Measurements from ENCODE around the gene TOP1. TPM values are rescaled to one million over a fixed set of nuclear protein-coding genes. Genes with fewer than 3 reads are reported as not detected.

Gene TOP1
- total RNA-seq, 1 experiment from 2014 or later = 125 TPM

DNA sequence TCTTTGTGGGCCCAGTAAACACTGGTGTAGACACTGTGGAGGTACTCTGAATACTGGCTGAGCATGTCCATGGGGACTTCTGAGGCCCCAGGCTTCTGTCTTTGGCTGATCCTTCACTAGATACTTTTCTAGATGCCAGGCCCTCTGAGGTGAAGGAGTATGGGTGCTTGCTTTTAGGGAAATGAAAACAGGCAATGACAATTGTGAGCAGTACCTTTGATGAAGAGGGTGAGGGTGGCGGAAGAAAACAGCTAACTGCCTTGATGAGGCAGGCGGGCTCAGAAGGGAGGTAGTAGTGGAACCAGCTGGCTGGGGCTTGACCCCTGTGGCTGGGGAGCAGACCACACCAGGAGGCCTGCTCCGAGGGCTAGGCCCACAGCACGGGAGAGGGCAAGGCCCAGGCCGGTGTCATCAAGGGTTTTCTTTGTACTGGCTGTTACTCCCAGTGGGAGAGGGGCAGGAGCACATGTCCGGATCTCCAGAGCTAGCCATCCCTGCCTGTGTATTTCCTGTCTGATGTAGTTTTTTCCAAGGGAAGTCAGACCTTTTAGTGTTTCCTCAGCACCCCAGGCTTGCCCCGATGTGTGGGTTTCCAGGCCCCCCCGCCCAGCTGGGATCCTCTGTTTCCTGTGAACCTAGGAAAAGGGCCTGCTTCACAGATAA, 112.7 kb downstream of the TOP1 start:
- intact Hi-C loops (cut with micrococcal nuclease; ENCODE audit: unreplicated experiment) = no loop called here
- no TSS peak for BruUV-seq (replicated peaks)
- DNase-seq (ENCODE audit: low spot score) = no peak
- Histone ChIP-seq H3K9me3 (ENCODE audit: low read depth, low read length, poor library complexity, severe bottlenecking) (no peaks in the 10 kb centered on the region), H3K27ac (ENCODE audit: low read depth, low read length, poor library complexity, severe bottlenecking) (peak overlapping the region; percentile 46), H3K27me3 (replicated peaks; ENCODE audit: insufficient read depth, low read depth, low read length, poor library complexity) (no peaks in the 10 kb centered on the region), H3K4me1 (ENCODE audit: insufficient read depth, low read length, poor library complexity, severe bottlenecking) (peaks cover 13% of the 10 kb centered on the region), H3K4me3 (ENCODE audit: low read depth, low read length, poor library complexity, severe bottlenecking) (no peak overlapping the region), H3K36me3 (ENCODE audit: insufficient read depth, low read length, poor library complexity, severe bottlenecking) (peaks cover 4% of the 10 kb centered on the region)
- no peak for TF ChIP-seq EZH2 (IDR thresholded peaks at IDR 0.05; ENCODE audit: borderline replicate concordance, low read depth, low read length, poor library complexity, severe bottlenecking)
- TF ChIP-seq, protein P1, sequence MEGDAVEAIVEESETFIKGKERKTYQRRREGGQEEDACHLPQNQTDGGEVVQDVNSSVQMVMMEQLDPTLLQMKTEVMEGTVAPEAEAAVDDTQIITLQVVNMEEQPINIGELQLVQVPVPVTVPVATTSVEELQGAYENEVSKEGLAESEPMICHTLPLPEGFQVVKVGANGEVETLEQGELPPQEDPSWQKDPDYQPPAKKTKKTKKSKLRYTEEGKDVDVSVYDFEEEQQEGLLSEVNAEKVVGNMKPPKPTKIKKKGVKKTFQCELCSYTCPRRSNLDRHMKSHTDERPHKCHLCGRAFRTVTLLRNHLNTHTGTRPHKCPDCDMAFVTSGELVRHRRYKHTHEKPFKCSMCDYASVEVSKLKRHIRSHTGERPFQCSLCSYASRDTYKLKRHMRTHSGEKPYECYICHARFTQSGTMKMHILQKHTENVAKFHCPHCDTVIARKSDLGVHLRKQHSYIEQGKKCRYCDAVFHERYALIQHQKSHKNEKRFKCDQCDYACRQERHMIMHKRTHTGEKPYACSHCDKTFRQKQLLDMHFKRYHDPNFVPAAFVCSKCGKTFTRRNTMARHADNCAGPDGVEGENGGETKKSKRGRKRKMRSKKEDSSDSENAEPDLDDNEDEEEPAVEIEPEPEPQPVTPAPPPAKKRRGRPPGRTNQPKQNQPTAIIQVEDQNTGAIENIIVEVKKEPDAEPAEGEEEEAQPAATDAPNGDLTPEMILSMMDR (conservative IDR thresholded peaks at IDR 0.05; ENCODE audit: low read depth, low read length) = no peak
- ChIA-PET POLR2A (ENCODE audit: low non-redundant PET) (no interaction called here), CTCF (no interaction called here)

DNA sequence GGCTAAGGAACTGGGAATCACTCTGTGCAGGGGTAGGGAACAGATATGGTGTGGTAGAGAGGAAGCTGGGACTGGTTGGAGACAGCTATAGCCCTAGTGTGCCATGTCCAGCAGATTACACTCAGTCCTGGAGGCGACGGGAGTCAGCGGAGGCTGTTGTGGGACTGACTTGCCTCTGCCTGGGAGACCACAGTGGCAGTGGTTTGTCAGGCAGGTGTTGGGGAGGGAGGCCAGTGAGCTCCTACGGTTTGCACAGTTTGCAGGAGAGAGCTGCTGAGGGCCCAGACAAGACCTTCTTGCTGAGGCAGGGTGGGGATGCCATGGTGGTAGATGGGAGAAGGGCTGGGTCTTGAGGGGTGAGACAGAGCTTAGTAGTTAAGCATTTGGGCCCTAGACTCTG, 113.6 kb downstream of the TOP1 start:
- H3K27ac ChIP-seq (ENCODE audit: low read depth, low read length, poor library complexity, severe bottlenecking) = no peak overlapping the region
- peaks cover 10% of the 10 kb centered on the region for H3K4me1 ChIP-seq (ENCODE audit: insufficient read depth, low read length, poor library complexity, severe bottlenecking)
- intact Hi-C loops (cut with micrococcal nuclease; ENCODE audit: unreplicated experiment) = no loop called here
- peaks cover 4% of the 10 kb centered on the region for H3K36me3 ChIP-seq (ENCODE audit: insufficient read depth, low read length, poor library complexity, severe bottlenecking)
- BruUV-seq (replicated peaks) = no TSS peak
- CTCF ChIA-PET = no interaction called here
- H3K27me3 ChIP-seq (replicated peaks; ENCODE audit: insufficient read depth, low read depth, low read length, poor library complexity) = no peaks in the 10 kb centered on the region
- POLR2A ChIA-PET (ENCODE audit: low non-redundant PET) = no interaction called here
- no peak for TF ChIP-seq EZH2 (IDR thresholded peaks at IDR 0.05; ENCODE audit: borderline replicate concordance, low read depth, low read length, poor library complexity, severe bottlenecking)
- TF ChIP-seq, protein P1 (conservative IDR thresholded peaks at IDR 0.05; ENCODE audit: low read depth, low read length) = no peak
- no peak for DNase-seq (ENCODE audit: low spot score)
- H3K9me3 ChIP-seq (ENCODE audit: low read depth, low read length, poor library complexity, severe bottlenecking) = no peaks in the 10 kb centered on the region
- H3K4me3 ChIP-seq (ENCODE audit: low read depth, low read length, poor library complexity, severe bottlenecking) = no peak overlapping the region

DNA sequence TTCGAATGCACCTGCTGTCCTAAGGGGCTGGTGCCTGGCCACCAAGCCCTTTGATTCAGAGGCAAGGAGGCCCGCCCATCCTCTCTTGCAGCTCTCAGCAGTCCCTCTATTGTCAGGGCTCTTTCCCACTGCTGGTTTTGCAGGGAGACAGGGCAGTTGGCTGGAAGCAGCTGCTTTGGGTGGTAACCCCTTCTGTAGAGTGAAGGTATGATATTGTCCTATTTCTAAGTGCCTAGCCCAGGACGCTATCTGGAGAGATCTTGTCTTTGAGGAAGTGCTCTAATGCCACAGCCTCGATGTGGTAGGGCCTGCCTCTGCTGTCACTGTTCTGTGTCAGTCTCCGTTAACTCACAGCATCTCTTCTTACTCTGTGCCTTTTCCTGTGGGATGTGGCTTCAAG, 114.3 kb downstream of the TOP1 start:
- DNase-seq (ENCODE audit: low spot score) = no peak
- TF ChIP-seq, protein P1 (conservative IDR thresholded peaks at IDR 0.05; ENCODE audit: low read depth, low read length) = no peak
- no peak for TF ChIP-seq EZH2 (IDR thresholded peaks at IDR 0.05; ENCODE audit: borderline replicate concordance, low read depth, low read length, poor library complexity, severe bottlenecking)
- no TSS peak for BruUV-seq (replicated peaks)

More for the DNA sequence above, 114.3 kb downstream of the TOP1 start:
- H3K27ac ChIP-seq (ENCODE audit: low read depth, low read length, poor library complexity, severe bottlenecking) = no peak overlapping the region
- intact Hi-C loops (cut with micrococcal nuclease; ENCODE audit: unreplicated experiment) = no loop called here
- no peaks in the 10 kb centered on the region for H3K9me3 ChIP-seq (ENCODE audit: low read depth, low read length, poor library complexity, severe bottlenecking)
- H3K4me3 ChIP-seq (ENCODE audit: low read depth, low read length, poor library complexity, severe bottlenecking) = no peak overlapping the region
- ChIA-PET POLR2A (ENCODE audit: low non-redundant PET) (interaction anchor here (0.6 kb wide), 1 partner anchor 12 kb away, joined by 4 read pairs; no protein-coding TSS in a partner anchor), CTCF (no interaction called here)
- peaks cover 4% of the 10 kb centered on the region for H3K36me3 ChIP-seq (ENCODE audit: insufficient read depth, low read length, poor library complexity, severe bottlenecking)
- peaks cover 10% of the 10 kb centered on the region for H3K4me1 ChIP-seq (ENCODE audit: insufficient read depth, low read length, poor library complexity, severe bottlenecking)
- no peaks in the 10 kb centered on the region for H3K27me3 ChIP-seq (replicated peaks; ENCODE audit: insufficient read depth, low read depth, low read length, poor library complexity)
